ENCODE data around the gene POLR1E.

The POLR1E gene

GRCh38 chr9:37541465-37541864, 55.7 kb downstream of the POLR1E start:
- DNase-seq: no peak

- DNase-seq: no peak
Observed at GRCh38 chr9:37542488-37542887, 56.7 kb downstream of the POLR1E start.

GRCh38 chr9:37542895-37543294, 57.1 kb downstream of the POLR1E start:
- no peak for DNase-seq

GRCh38 chr9:37543468-37543867, 57.7 kb downstream of the POLR1E start:
- no peak for DNase-seq

- no peak for DNase-seq
Observed at GRCh38 chr9:37547328-37547878, 61.7 kb downstream of the POLR1E start.

- no peak for DNase-seq
Observed at GRCh38 chr9:37549527-37549926, 63.8 kb downstream of the POLR1E start.

- DNase-seq: no peak
Observed at GRCh38 chr9:37550781-37551180, 65.0 kb downstream of the POLR1E start.

- no peak for DNase-seq
Observed at GRCh38 chr9:37551468-37551867, 65.7 kb downstream of the POLR1E start.

- no peak for DNase-seq
Observed at GRCh38 chr9:37551888-37552287, 66.1 kb downstream of the POLR1E start.

All from NCI-H2029 treated with DMSO at 0.1 percent for 48 hours (cell line).